GM23248 (cell line): Measurements from ENCODE around the gene SMTNL2. TPM values are rescaled to one million over a fixed set of nuclear protein-coding genes. Genes with fewer than 3 reads are reported as not detected.
"Not testable (repeated sequence)": the region's sequence is repeated elsewhere in the genome, so short reads cannot be mapped to it uniquely, and the experiment has no call there.

Experiments
- DNase-seq: peaks from one replicate; pipeline ENCODE4 v3.0.0-alpha.2; 2015
- H2AFZ ChIP-seq: fragments of 200-600 bp; sonication (generic); 2 replicates; pipeline ENCODE4 v1.6.1; 2016; ENCODE audit warnings: antibody characterized with exemption
- H3F3A ChIP-seq: fragments of 200-600 bp; sonication (generic); 2 replicates; pipeline ENCODE4 v1.6.1; 2016; ENCODE audit warnings: mild to moderate bottlenecking, antibody characterized with exemption, mixed run types; ENCODE audit not compliant: insufficient read depth
- H3K27ac ChIP-seq: fragments of 200-600 bp; sonication (generic); 2 replicates; pipeline ENCODE4 v1.5.1; 2016; ENCODE audit warnings: mild to moderate bottlenecking
- H3K27me3 ChIP-seq: fragments of 200-600 bp; sonication (generic); replicated peaks from 2 replicates; pipeline ENCODE4 v1.6.1; 2016; ENCODE audit warnings: mild to moderate bottlenecking; ENCODE audit not compliant: insufficient read depth
- H3K36me3 ChIP-seq: fragments of 200-600 bp; sonication (generic); 2 replicates; pipeline ENCODE4 v1.6.1; 2016; ENCODE audit warnings: low read depth, mild to moderate bottlenecking
- H3K4me1 ChIP-seq: fragments of 200-600 bp; sonication (generic); 2 replicates; pipeline ENCODE4 v1.6.1; 2016; ENCODE audit warnings: mild to moderate bottlenecking; ENCODE audit not compliant: insufficient read depth
- H3K4me2 ChIP-seq: fragments of 200-600 bp; sonication (generic); one replicate; pipeline ENCODE4 v1.6.1; 2016; ENCODE audit warnings: mild to moderate bottlenecking; ENCODE audit not compliant: unreplicated experiment
- H3K4me3 ChIP-seq: fragments of 200-600 bp; sonication (generic); 2 replicates; pipeline ENCODE4 v1.5.1; 2016; ENCODE audit warnings: mild to moderate bottlenecking
- H3K79me2 ChIP-seq: fragments of 200-600 bp; sonication (generic); 2 replicates; pipeline ENCODE4 v1.6.1; 2016; ENCODE audit warnings: mild to moderate bottlenecking; ENCODE audit not compliant: insufficient read depth
- H3K9ac ChIP-seq: fragments of 200-600 bp; sonication (generic); 2 replicates; pipeline ENCODE4 v1.6.1; 2016; ENCODE audit warnings: mild to moderate bottlenecking
- H3K9me2 ChIP-seq: fragments of 200-600 bp; sonication (generic); 2 replicates; pipeline ENCODE4 v1.6.1; 2016; ENCODE audit warnings: mixed run types, mild to moderate bottlenecking, moderate library complexity; ENCODE audit not compliant: insufficient read depth
- H3K9me3 ChIP-seq: fragments of 200-600 bp; sonication (generic); one replicate; pipeline ENCODE4 v1.6.1; 2017; ENCODE audit warnings: low read depth
- H4K20me1 ChIP-seq: fragments of 200-600 bp; sonication (generic); 2 replicates; pipeline ENCODE4 v1.6.0; 2016; ENCODE audit not compliant: insufficient read depth
- EZH2 ChIP-seq: fragments of 200-600 bp; sonication (generic); IDR thresholded peaks from 2 replicates; pipeline ENCODE4 v1.6.1; 2018; ENCODE audit warnings: antibody characterized with exemption, mild to moderate bottlenecking; ENCODE audit not compliant: insufficient read depth, poor library complexity, severe bottlenecking
- EZH2phosphoT487 ChIP-seq: fragments of 200-600 bp; sonication (generic); IDR thresholded peaks from 2 replicates; pipeline ENCODE4 v1.6.1; 2018; ENCODE audit warnings: antibody characterized with exemption, moderate library complexity, mild to moderate bottlenecking, low read depth; ENCODE audit not compliant: insufficient read depth
- WGBS, 2 experiments: methylation state at CpG; one replicate each; pipeline ENCODE4 v1.1.6; 2015 to 2017; ENCODE audit warnings: low lambda C conversion rate in 2 of 2, low coverage in 1 of 2; ENCODE audit errors: missing lambda C conversion rate in 2 of 2; 5-methylcytosine and 5-hydroxymethylcytosine counted together
- in situ Hi-C: fragments of 300-500 bp; cut with MboI; formaldehyde crosslinking; loops from 2 replicates; pipeline ENCODE4 v1.15.0; 2020
- polyA plus RNA-seq: library from polyadenylated mRNA; unstranded; fragments of >200 nt; fragmentation: Nextera tagmentation; extraction: Ambion mirVana; gene quantifications from 2 replicates; pipeline ENCODE4 v1.2.1, GENCODE V29; 2016
- total RNA-seq: library from RNA; depleted of rRNA; stranded (reverse); fragments of >200 nt; shearing (Covaris generic); gene quantifications from 2 replicates; pipeline ENCODE4 v1.2.3, GENCODE V29; 2014

SMTNL2 gene
- total and polyA plus RNA-seq, 2 experiments from 2014 or later: not detected

GRCh38 chr17:4632581-4632920, 48.2 kb downstream of the SMTNL2 start:
- Histone ChIP-seq H4K20me1 (no peaks in the 10 kb centered on the region), H2AFZ (no peak overlapping the region), H3K9me3 (no peaks in the 10 kb centered on the region), H3K4me2 (no peak overlapping the region), H3F3A (no peaks in the 10 kb centered on the region), H3K9ac (no peak overlapping the region), H3K9me2 (no peaks in the 10 kb centered on the region), H3K4me1 (no peaks in the 10 kb centered on the region), H3K4me3 (no peak overlapping the region), H3K36me3 (no peaks in the 10 kb centered on the region), H3K79me2 (no peaks in the 10 kb centered on the region), H3K27me3 (peaks cover 27% of the 10 kb centered on the region), H3K27ac (no peak overlapping the region)
- no peak for TF ChIP-seq EZH2phosphoT487
- no peak for TF ChIP-seq EZH2
- DNase-seq: no peak
- in situ Hi-C loops: no loop called here
- 35 to 42% methylated on average over 7 of the region's 7 CpGs for WGBS, 2 experiments

GRCh38 chr17:4633643-4634042, 49.3 kb downstream of the SMTNL2 start:
- no peaks in the 10 kb centered on the region for H3K9me3 ChIP-seq
- no peaks in the 10 kb centered on the region for H3F3A ChIP-seq
- H3K4me2 ChIP-seq: no peak overlapping the region
- H3K4me1 ChIP-seq: no peaks in the 10 kb centered on the region
- TF ChIP-seq EZH2phosphoT487: no peak
- no peak for TF ChIP-seq EZH2
- no peak for DNase-seq
- no peaks in the 10 kb centered on the region for H3K79me2 ChIP-seq
- H4K20me1 ChIP-seq: no peaks in the 10 kb centered on the region
- no peak overlapping the region for H3K9ac ChIP-seq
- 85 to 87% methylated on average over 2 of the region's 2 CpGs for WGBS, 2 experiments
- H3K36me3 ChIP-seq: no peaks in the 10 kb centered on the region
- in situ Hi-C loops: no loop called here
- H3K27me3 ChIP-seq: peaks cover 29% of the 10 kb centered on the region
- no peak overlapping the region for H3K4me3 ChIP-seq
- no peak overlapping the region for H2AFZ ChIP-seq
- H3K9me2 ChIP-seq: no peaks in the 10 kb centered on the region
- H3K27ac ChIP-seq: no peak overlapping the region

- no peak overlapping the region for H3K27ac ChIP-seq
- in situ Hi-C loops: no loop called here
- H3K4me3 ChIP-seq: no peak overlapping the region
- H3F3A ChIP-seq: no peaks in the 10 kb centered on the region
- TF ChIP-seq EZH2 (no peak), EZH2phosphoT487 (no peak)
- H3K4me1 ChIP-seq: no peaks in the 10 kb centered on the region
- 3 to 4% methylated on average over 4 of the region's 4 CpGs for WGBS, 2 experiments
- no peaks in the 10 kb centered on the region for H3K9me3 ChIP-seq
- H3K79me2 ChIP-seq: no peaks in the 10 kb centered on the region
- no peaks in the 10 kb centered on the region for H3K9me2 ChIP-seq
- DNase-seq: peak; percentile 45
- no peak overlapping the region for H2AFZ ChIP-seq
- H3K4me2 ChIP-seq: no peak overlapping the region
- no peaks in the 10 kb centered on the region for H3K36me3 ChIP-seq
- H3K9ac ChIP-seq: no peak overlapping the region
- H3K27me3 ChIP-seq: peaks cover 36% of the 10 kb centered on the region
- H4K20me1 ChIP-seq: no peaks in the 10 kb centered on the region
Observed at GRCh38 chr17:4634976-4635375, 50.6 kb downstream of the SMTNL2 start.

GRCh38 chr17:4635823-4636375, 51.6 kb downstream of the SMTNL2 start:
- in situ Hi-C loops: no loop called here
- TF ChIP-seq EZH2 (no peak), EZH2phosphoT487 (no peak)
- no peaks in the 10 kb centered on the region for H3F3A ChIP-seq
- H3K27ac ChIP-seq: no peak overlapping the region
- no peak overlapping the region for H3K9ac ChIP-seq
- H2AFZ ChIP-seq: no peak overlapping the region
- H3K9me2 ChIP-seq: no peaks in the 10 kb centered on the region
- H3K4me1 ChIP-seq: no peaks in the 10 kb centered on the region
- WGBS, 2 experiments: 1 to 2% methylated on average over 8 to 10 of the region's 10 CpGs
- no peak overlapping the region for H3K4me3 ChIP-seq
- no peaks in the 10 kb centered on the region for H3K36me3 ChIP-seq
- H3K4me2 ChIP-seq: no peak overlapping the region
- peaks cover 36% of the 10 kb centered on the region for H3K27me3 ChIP-seq
- H4K20me1 ChIP-seq: no peaks in the 10 kb centered on the region
- DNase-seq: no peak
- H3K9me3 ChIP-seq: no peaks in the 10 kb centered on the region
- no peaks in the 10 kb centered on the region for H3K79me2 ChIP-seq

- no peak overlapping the region for H3K4me3 ChIP-seq
- no peaks in the 10 kb centered on the region for H3K79me2 ChIP-seq
- in situ Hi-C loops: no loop called here
- H3K9ac ChIP-seq: no peak overlapping the region
- no peak overlapping the region for H3K4me2 ChIP-seq
- peaks cover 42% of the 10 kb centered on the region for H3K27me3 ChIP-seq
- no peaks in the 10 kb centered on the region for H3K9me2 ChIP-seq
- no peak for TF ChIP-seq EZH2
- no peak for TF ChIP-seq EZH2phosphoT487
- DNase-seq: no peak
- no peaks in the 10 kb centered on the region for H3K4me1 ChIP-seq
- no peak overlapping the region for H3K27ac ChIP-seq
- WGBS, 2 experiments: 40 to 45% methylated on average over 11 to 12 of the region's 12 CpGs
- H3K36me3 ChIP-seq: no peaks in the 10 kb centered on the region
- no peaks in the 10 kb centered on the region for H3K9me3 ChIP-seq
- no peak overlapping the region for H2AFZ ChIP-seq
- H4K20me1 ChIP-seq: no peaks in the 10 kb centered on the region
- no peaks in the 10 kb centered on the region for H3F3A ChIP-seq
Observed at GRCh38 chr17:4636474-4637100, 52.3 kb downstream of the SMTNL2 start.

- H3K9me3 ChIP-seq, H3K27ac ChIP-seq, DNase-seq, H2AFZ ChIP-seq, H3K4me2 ChIP-seq, H3K9me2 ChIP-seq, H3K4me3 ChIP-seq, in situ Hi-C loops, H4K20me1 ChIP-seq, H3K79me2 ChIP-seq, H3K36me3 ChIP-seq, H3K4me1 ChIP-seq, H3F3A ChIP-seq, H3K9ac ChIP-seq: not testable (repeated sequence)
- WGBS, 2 experiments: 16 to 27% methylated on average over 5 to 8 of the region's 8 CpGs
- H3K27me3 ChIP-seq: peaks cover 58% of the 10 kb centered on the region
Observed at GRCh38 chr17:4638766-4639165, 54.4 kb downstream of the SMTNL2 start.
